IMR-90 (cell line): Measurements from ENCODE around the gene TCF4. TPM values are rescaled to one million over a fixed set of nuclear protein-coding genes. Genes with fewer than 3 reads are reported as not detected.

Experiments
- ATAC-seq: fragments of 200-7000 bp; cut with Tn5 transposase; 2 replicates; pipeline ENCODE4 v1.9.1; 2020; ENCODE audit warnings: low read depth, mild to moderate bottlenecking, moderate library complexity
- BruUV-seq: library from RNA; stranded (reverse); fragments of 400-500 nt; replicated peaks from 2 replicates; lab custom pipeline; 2021; lab: Mats Ljungman, UMichigan
- CTCF ChIA-PET: fragments of 300-600 bp; formaldehyde crosslinking; extraction: SDS; loops from one replicate; lab custom pipeline; 2021; ENCODE audit warnings: antibody characterized with exemption; lab: Yijun Ruan, JAX
- POLR2A ChIA-PET: fragments of 300-600 bp; sonication (Branson Sonifier 250); formaldehyde crosslinking; loops from one replicate; lab custom pipeline; 2022; ENCODE audit warnings: antibody characterized with exemption; ENCODE audit not compliant: unreplicated experiment; lab: Charles Lee
- DNase-seq: peaks from one replicate; pipeline ENCODE4 v3.0.0; 2013
- H2AFZ ChIP-seq: replicated peaks from 2 replicates; pipeline ENCODE3; 2013; ENCODE audit warnings: low read length, mild to moderate bottlenecking; ENCODE audit not compliant: poor library complexity
- H2AK5ac ChIP-seq: 2 replicates; pipeline ENCODE4 v1.6.1; 2013; ENCODE audit warnings: low read depth, low read length, inconsistent platforms
- H2AK9ac ChIP-seq: replicated peaks from 2 replicates; pipeline ENCODE3; 2013; ENCODE audit warnings: mild to moderate bottlenecking, low read depth, low read length, moderate library complexity; ENCODE audit not compliant: poor library complexity
- H2BK120ac ChIP-seq: 2 replicates; pipeline ENCODE4 v1.6.1; 2013; ENCODE audit warnings: low read depth, low read length, inconsistent platforms
- H2BK15ac ChIP-seq: 3 replicates; pipeline ENCODE4 v1.6.1; 2013; ENCODE audit warnings: low read depth, low read length, inconsistent platforms
- H2BK20ac ChIP-seq: 2 replicates; pipeline ENCODE4 v1.6.1; 2013; ENCODE audit warnings: low read depth, mild to moderate bottlenecking, inconsistent platforms, low read length, moderate library complexity
- H2BK5ac ChIP-seq: 2 replicates; pipeline ENCODE4 v1.6.1; 2013; ENCODE audit warnings: mild to moderate bottlenecking, low read depth, low read length, inconsistent platforms; ENCODE audit not compliant: poor library complexity, severe bottlenecking
- H3K14ac ChIP-seq: replicated peaks from 2 replicates; pipeline ENCODE4 v1.6.1; 2013; ENCODE audit warnings: low read depth, low read length, inconsistent platforms
- H3K18ac ChIP-seq: 2 replicates; pipeline ENCODE4 v1.6.1; 2013; ENCODE audit warnings: low read depth, low read length, control low read depth
- H3K23ac ChIP-seq: 2 replicates; pipeline ENCODE4 v1.6.1; 2013; ENCODE audit warnings: low read depth, low read length, inconsistent platforms
- H3K27ac ChIP-seq: 2 replicates; pipeline ENCODE4 v1.5.1; 2013; ENCODE audit warnings: mild to moderate bottlenecking, control low read depth, low read length; ENCODE audit not compliant: insufficient read depth
- H3K27me3 ChIP-seq: 2 replicates; pipeline ENCODE4 v1.6.1; 2013; ENCODE audit warnings: low read length; ENCODE audit not compliant: control insufficient read depth, insufficient read depth
- H3K36me3 ChIP-seq: 2 replicates; pipeline ENCODE4 v1.6.1; 2013; ENCODE audit warnings: low read length, mixed read lengths; ENCODE audit not compliant: control insufficient read depth, insufficient read depth
- H3K4ac ChIP-seq: 2 replicates; pipeline ENCODE4 v1.6.1; 2013; ENCODE audit warnings: low read depth, low read length, inconsistent platforms
- H3K4me1 ChIP-seq: 2 replicates; pipeline ENCODE4 v1.6.1; 2013; ENCODE audit warnings: low read length, mixed read lengths; ENCODE audit not compliant: control insufficient read depth, insufficient read depth
- H3K4me2 ChIP-seq: 2 replicates; pipeline ENCODE4 v1.6.1; 2013; ENCODE audit warnings: low read depth, mild to moderate bottlenecking, control low read depth, low read length, moderate library complexity
- H3K4me3 ChIP-seq: 2 replicates; pipeline ENCODE4 v1.5.1; 2013; ENCODE audit warnings: low read depth, mild to moderate bottlenecking, control low read depth, low read length, moderate library complexity; ENCODE audit not compliant: insufficient read depth
- H3K56ac ChIP-seq: 2 replicates; pipeline ENCODE4 v1.6.1; 2013; ENCODE audit warnings: low read length, inconsistent platforms; ENCODE audit not compliant: insufficient read depth; ENCODE audit errors: extremely low read depth
- H3K79me1 ChIP-seq, 2 experiments: 2 replicates each; pipeline ENCODE4 v1.6.1; 2013; ENCODE audit warnings: low read length in 2 of 2, inconsistent platforms in 1 of 2, low read depth in 1 of 2
- H3K9ac ChIP-seq: 2 replicates; pipeline ENCODE4 v1.6.1; 2013; ENCODE audit warnings: low read depth, low read length, control low read depth
- H3K9me1 ChIP-seq: 2 replicates; pipeline ENCODE4 v1.6.1; 2013; ENCODE audit warnings: low read length, inconsistent platforms; ENCODE audit not compliant: insufficient read depth
- H3K9me3 ChIP-seq: 2 replicates; pipeline ENCODE4 v1.6.1; 2013; ENCODE audit warnings: low read length; ENCODE audit not compliant: control insufficient read depth, insufficient read depth
- H4K20me1 ChIP-seq: 2 replicates; pipeline ENCODE4 v1.6.1; 2013; ENCODE audit warnings: low read length, inconsistent platforms; ENCODE audit not compliant: insufficient read depth
- H4K5ac ChIP-seq: 2 replicates; pipeline ENCODE4 v1.6.1; 2013; ENCODE audit warnings: mild to moderate bottlenecking, low read depth, low read length, control low read depth
- H4K8ac ChIP-seq, 2 experiments: 2 replicates each; pipeline ENCODE4 v1.6.1; 2013; ENCODE audit warnings: low read depth in 2 of 2, low read length in 2 of 2, control low read depth in 1 of 2, inconsistent platforms in 1 of 2
- H4K91ac ChIP-seq: 2 replicates; pipeline ENCODE4 v1.6.1; 2013; ENCODE audit warnings: low read depth, low read length, inconsistent platforms; ENCODE audit not compliant: insufficient read depth
- FOS ChIP-seq: fragments of 150-350 bp; IDR thresholded peaks from 2 replicates; pipeline ENCODE4 v1.6.1; 2016; ENCODE audit warnings: low read depth, low read length
- WGBS, 2 experiments: methylation state at CpG; one replicate each; pipeline versions ENCODE4 v1.1.5 to v1.1.7; 2013; ENCODE audit warnings: missing lambda C conversion rate in 2 of 2; ENCODE audit not compliant: insufficient read length in 1 of 2; ENCODE audit errors: extremely low coverage in 2 of 2; 5-methylcytosine and 5-hydroxymethylcytosine counted together
- dilution Hi-C: fragments of 300-500 bp; cut with HindIII; formaldehyde crosslinking; loops from one replicate; pipeline ENCODE4 v1.14.3; 2018; ENCODE audit warnings: low sequenced_read_pairs; ENCODE audit not compliant: unreplicated experiment
- in situ Hi-C: fragments of 300-500 bp; cut with MboI; formaldehyde crosslinking; loops from 3 replicates; pipeline ENCODE4 v1.14.3; 2019; ENCODE audit warnings: low sequenced_read_pairs, inconsistent platforms, mixed read lengths
- intact Hi-C: fragments of 100-400 bp; cut with micrococcal nuclease; formaldehyde crosslinking; loops from 2 replicates; pipeline ENCODE4 v1.10.0; 2022
- polyA plus RNA-seq, 3 experiments: library from polyadenylated mRNA; depleted of rRNA; stranded (reverse); fragments of >200 nt; gene quantifications; 2 replicates each; pipeline ENCODE4 v1.2.3, GENCODE V29; 2012; ENCODE audit warnings: low replicate concordance in 1 of 3
- total RNA-seq: library from RNA; depleted of rRNA; stranded (reverse); fragments of >200 nt; gene quantifications from 2 replicates; pipeline ENCODE4 v1.2.3, GENCODE V29; 2012

Gene TCF4
- total and polyA plus RNA-seq, 2 of the 4 experiments (the other 2 are of a cell fraction), result 30.0 to 87.1 TPM

DNA sequence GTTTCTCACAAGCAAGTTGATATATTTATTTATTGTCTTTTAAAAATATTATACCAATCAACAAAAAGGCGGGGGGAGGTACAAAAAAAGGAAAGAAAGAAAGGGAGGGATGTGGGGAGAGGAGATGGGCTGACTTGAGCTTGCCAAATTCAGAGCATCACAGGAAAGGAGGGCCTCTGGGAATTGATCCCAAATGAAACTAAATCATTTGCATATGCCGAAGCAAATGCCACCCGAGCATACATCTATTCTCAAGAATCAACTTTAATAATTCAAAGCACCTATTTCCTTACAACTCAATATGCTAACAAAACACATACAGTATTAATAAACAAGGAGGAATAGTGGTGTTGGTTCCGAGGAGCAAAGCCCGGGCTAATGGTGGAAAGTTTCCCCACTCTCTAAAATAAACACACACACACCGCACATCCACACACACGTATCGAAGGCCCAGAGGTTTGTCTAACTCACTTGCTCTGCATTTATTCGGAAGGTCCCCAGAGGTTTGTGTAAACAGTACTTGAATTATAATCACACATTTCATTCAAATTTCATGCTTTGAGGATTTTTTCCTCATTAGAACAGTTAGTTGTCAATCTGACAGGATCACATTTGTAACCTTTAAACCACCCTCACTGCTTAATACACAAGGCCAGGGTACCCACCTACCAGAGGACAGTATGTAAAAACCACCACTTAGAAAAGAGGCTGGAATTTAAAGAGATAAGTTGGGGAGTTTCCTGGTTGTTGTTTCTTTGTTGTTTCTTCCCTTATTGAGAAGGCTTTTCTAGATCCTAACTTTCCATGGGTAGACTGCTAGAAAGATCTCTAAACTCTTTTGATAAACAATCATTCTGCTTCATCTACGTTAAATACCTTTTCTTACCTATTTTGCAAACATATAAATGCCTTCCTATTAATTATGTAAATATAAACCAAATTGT, 264.7 kb downstream of the TCF4 start:
- no peak overlapping the region for H4K91ac ChIP-seq
- no peaks in the 10 kb centered on the region for H3K9me1 ChIP-seq
- peak overlapping the region; percentile 84 for H3K4me2 ChIP-seq
- no peaks in the 10 kb centered on the region; the same call in 1 of the 2 replicates for H4K20me1 ChIP-seq
- H2BK15ac ChIP-seq, result peak overlapping the region; percentile 7; the same call in 1 of the 3 replicates
- H3K27ac ChIP-seq, result peak overlapping the region; percentile 41; the same call in 1 of the 2 replicates
- H3K18ac ChIP-seq, result peak overlapping the region; percentile 58
- H2AK9ac ChIP-seq, result peak overlapping the region; percentile 17
- peak; percentile 31 for DNase-seq
- H2BK5ac ChIP-seq, result peak overlapping the region; percentile 78
- H4K5ac ChIP-seq, result peak overlapping the region; percentile 47; the same call in 1 of the 2 replicates
- peak overlapping the region; percentile 60 for H2AK5ac ChIP-seq
- peak overlapping the region; percentile 7; the same call in 1 of the 2 replicates for H3K4me3 ChIP-seq
- H3K27me3 ChIP-seq, result no peaks in the 10 kb centered on the region
- peak overlapping the region; percentile 76 for H3K56ac ChIP-seq
- 0 out of 2 replicates have a peak overlapping the region, but pooled peaks have one; percentile 16 for H2BK20ac ChIP-seq
- in situ Hi-C loops (no loop called here), dilution Hi-C loops (no loop called here), intact Hi-C loops (loop anchor here (5.0 to 10.0 kb wide), 2 partner anchors 459 to 639 kb away; no protein-coding TSS in a partner anchor)
- no peaks in the 10 kb centered on the region for H3K9me3 ChIP-seq
- no TSS peak for BruUV-seq
- H3K23ac ChIP-seq, result peak overlapping the region; percentile 30; the same call in 1 of the 2 replicates
- CTCF ChIA-PET, result interaction anchor here (0.7 to 1.8 kb wide), 3 partner anchors 8 to 89 kb away, joined by 3 to 5 read pairs (median 5); no protein-coding TSS in a partner anchor
- no CpG with 5 or more reads among the region's 10 CpGs for WGBS, 2 experiments
- no peak for ATAC-seq
- H3K9ac ChIP-seq, result peak overlapping the region; percentile 65
- peaks cover 3% of the 10 kb centered on the region; the same call in 1 of the 2 replicates for H3K4me1 ChIP-seq
- peaks cover 5 to 44% of the 10 kb centered on the region in 2 experiments for H3K79me1 ChIP-seq
- H4K8ac ChIP-seq, result peak overlapping the region; percentile 11 to 82; a peak in 2 of 4 replicates
- peak overlapping the region; percentile 26 for H3K14ac ChIP-seq
- H2BK120ac ChIP-seq, result peak overlapping the region; percentile 52; the same call in 1 of the 2 replicates
- POLR2A ChIA-PET, result interaction anchor here (0.5 to 1.2 kb wide), 2 partner anchors 8 to 17 kb away, joined by 3 to 8 read pairs; no protein-coding TSS in a partner anchor
- TF ChIP-seq FOS, result no peak
- H2AFZ ChIP-seq, result peak overlapping the region; percentile 39
- peak overlapping the region; percentile 8; the same call in 1 of the 2 replicates for H3K4ac ChIP-seq
- H3K36me3 ChIP-seq, result no peaks in the 10 kb centered on the region
